Right lobe of liver (tissue), 4 donors: ENCODE measurements around the gene RPRM.

Experiments
- CTCF ChIP-seq, 4 donors: fragments of 200-600 bp in 3 of 4; fragments of 450-650 bp in 1 of 4; IDR thresholded peaks; one replicate each; pipeline versions ENCODE4 v1.5.1 to v1.8.0; 2016 to 2022; ENCODE audit warnings: antibody characterized with exemption in 4 of 4, mild to moderate bottlenecking in 2 of 4
- POLR2A ChIP-seq: fragments of 450-650 bp; IDR thresholded peaks from one replicate; pipeline ENCODE4 v1.6.1; 2017; ENCODE audit warnings: antibody characterized with exemption, mild to moderate bottlenecking
- donor health status: DM: no; HTN: no; CAD: no.
- donor health status: DM: no; HTN: no; CAD: no.
- donor health status: DM: no; HTN: yes; CAD: no.

- TF ChIP-seq CTCF (IDR thresholded peaks at IDR 0.05) (no peak), POLR2A (no peak)
Observed at GRCh38 chr2:153443106-153443505, 35.5 kb downstream of the RPRM start.
